ENCODE measurements around the gene FLAD1. TPM values are rescaled to one million over a fixed set of nuclear protein-coding genes. Genes with fewer than 3 reads are reported as not detected.

Gene FLAD1
- total and polyA plus RNA-seq, 2 of the 8 experiments (the other 6 are each of a cell fraction or from before 2014, with no cell fraction given) = 104 to 143 TPM

DNA sequence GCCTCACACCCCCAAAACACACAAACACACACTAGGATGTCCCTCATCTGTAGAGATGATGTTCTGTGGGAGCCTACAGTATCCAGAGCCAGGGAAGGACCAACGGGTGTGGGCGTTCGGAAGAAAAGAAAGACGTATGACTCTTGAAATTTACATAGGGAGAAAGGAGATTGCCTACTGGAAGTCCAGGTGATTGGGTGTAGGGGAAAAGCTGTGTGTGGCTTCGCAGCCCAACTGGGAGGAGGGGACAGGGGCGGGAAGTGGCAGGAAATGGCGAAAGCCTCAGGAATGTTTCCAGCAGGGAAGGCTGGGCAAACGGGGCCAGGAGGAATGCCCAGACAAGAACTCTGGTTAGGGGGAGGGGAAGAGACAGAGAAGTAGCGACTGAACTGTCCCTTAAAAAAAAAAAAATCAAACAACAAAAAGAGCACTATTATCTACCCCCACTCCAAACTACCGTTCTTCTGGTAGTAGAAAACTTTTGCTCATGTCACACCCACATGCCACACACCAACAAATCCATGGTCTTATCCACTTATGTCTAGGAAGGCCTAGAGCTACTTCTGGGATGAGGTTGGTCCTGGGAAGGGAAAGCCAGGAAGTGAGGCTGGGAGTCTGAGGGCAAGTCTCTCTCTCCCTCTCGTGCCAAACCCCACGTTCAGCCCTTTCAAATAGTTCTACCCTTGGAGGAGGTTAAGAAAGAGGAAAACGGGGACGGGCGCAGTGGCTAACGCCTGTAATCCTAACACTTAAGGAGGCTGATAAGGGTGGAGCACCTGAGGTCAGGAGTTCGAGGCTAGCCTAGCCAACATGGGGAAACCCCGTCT lies 10.4 kb upstream of the FLAD1 start (continued):
- TF ChIP-seq CBX5 (IDR thresholded peaks at IDR 0.05; ENCODE audit: low read depth, low read length) (no peak), GABPA (IDR thresholded peaks at IDR 0.05; ENCODE audit: borderline replicate concordance, insufficient read depth, low read length) (no peak; the same call in 1 of the 2 replicates), CREB1 (IDR thresholded peaks at IDR 0.05) (no peak), KDM1A (IDR thresholded peaks at IDR 0.05; ENCODE audit: borderline replicate concordance, low read length) (no peak), CEBPB (IDR thresholded peaks at IDR 0.05; ENCODE audit: low read depth, low read length) (peak; percentile 61; the same call in 1 of the 2 replicates), SP2 (IDR thresholded peaks at IDR 0.05; ENCODE audit: low read length) (no peak), BCL11A (IDR thresholded peaks at IDR 0.05; ENCODE audit: low read depth in 2 of 2, low read length in 2 of 2) (no peak), SP4 (IDR thresholded peaks at IDR 0.05; ENCODE audit: low read length) (0 out of 2 replicates have a peak, but pooled peaks have one; percentile 2)
- TF ChIP-seq, protein P1, sequence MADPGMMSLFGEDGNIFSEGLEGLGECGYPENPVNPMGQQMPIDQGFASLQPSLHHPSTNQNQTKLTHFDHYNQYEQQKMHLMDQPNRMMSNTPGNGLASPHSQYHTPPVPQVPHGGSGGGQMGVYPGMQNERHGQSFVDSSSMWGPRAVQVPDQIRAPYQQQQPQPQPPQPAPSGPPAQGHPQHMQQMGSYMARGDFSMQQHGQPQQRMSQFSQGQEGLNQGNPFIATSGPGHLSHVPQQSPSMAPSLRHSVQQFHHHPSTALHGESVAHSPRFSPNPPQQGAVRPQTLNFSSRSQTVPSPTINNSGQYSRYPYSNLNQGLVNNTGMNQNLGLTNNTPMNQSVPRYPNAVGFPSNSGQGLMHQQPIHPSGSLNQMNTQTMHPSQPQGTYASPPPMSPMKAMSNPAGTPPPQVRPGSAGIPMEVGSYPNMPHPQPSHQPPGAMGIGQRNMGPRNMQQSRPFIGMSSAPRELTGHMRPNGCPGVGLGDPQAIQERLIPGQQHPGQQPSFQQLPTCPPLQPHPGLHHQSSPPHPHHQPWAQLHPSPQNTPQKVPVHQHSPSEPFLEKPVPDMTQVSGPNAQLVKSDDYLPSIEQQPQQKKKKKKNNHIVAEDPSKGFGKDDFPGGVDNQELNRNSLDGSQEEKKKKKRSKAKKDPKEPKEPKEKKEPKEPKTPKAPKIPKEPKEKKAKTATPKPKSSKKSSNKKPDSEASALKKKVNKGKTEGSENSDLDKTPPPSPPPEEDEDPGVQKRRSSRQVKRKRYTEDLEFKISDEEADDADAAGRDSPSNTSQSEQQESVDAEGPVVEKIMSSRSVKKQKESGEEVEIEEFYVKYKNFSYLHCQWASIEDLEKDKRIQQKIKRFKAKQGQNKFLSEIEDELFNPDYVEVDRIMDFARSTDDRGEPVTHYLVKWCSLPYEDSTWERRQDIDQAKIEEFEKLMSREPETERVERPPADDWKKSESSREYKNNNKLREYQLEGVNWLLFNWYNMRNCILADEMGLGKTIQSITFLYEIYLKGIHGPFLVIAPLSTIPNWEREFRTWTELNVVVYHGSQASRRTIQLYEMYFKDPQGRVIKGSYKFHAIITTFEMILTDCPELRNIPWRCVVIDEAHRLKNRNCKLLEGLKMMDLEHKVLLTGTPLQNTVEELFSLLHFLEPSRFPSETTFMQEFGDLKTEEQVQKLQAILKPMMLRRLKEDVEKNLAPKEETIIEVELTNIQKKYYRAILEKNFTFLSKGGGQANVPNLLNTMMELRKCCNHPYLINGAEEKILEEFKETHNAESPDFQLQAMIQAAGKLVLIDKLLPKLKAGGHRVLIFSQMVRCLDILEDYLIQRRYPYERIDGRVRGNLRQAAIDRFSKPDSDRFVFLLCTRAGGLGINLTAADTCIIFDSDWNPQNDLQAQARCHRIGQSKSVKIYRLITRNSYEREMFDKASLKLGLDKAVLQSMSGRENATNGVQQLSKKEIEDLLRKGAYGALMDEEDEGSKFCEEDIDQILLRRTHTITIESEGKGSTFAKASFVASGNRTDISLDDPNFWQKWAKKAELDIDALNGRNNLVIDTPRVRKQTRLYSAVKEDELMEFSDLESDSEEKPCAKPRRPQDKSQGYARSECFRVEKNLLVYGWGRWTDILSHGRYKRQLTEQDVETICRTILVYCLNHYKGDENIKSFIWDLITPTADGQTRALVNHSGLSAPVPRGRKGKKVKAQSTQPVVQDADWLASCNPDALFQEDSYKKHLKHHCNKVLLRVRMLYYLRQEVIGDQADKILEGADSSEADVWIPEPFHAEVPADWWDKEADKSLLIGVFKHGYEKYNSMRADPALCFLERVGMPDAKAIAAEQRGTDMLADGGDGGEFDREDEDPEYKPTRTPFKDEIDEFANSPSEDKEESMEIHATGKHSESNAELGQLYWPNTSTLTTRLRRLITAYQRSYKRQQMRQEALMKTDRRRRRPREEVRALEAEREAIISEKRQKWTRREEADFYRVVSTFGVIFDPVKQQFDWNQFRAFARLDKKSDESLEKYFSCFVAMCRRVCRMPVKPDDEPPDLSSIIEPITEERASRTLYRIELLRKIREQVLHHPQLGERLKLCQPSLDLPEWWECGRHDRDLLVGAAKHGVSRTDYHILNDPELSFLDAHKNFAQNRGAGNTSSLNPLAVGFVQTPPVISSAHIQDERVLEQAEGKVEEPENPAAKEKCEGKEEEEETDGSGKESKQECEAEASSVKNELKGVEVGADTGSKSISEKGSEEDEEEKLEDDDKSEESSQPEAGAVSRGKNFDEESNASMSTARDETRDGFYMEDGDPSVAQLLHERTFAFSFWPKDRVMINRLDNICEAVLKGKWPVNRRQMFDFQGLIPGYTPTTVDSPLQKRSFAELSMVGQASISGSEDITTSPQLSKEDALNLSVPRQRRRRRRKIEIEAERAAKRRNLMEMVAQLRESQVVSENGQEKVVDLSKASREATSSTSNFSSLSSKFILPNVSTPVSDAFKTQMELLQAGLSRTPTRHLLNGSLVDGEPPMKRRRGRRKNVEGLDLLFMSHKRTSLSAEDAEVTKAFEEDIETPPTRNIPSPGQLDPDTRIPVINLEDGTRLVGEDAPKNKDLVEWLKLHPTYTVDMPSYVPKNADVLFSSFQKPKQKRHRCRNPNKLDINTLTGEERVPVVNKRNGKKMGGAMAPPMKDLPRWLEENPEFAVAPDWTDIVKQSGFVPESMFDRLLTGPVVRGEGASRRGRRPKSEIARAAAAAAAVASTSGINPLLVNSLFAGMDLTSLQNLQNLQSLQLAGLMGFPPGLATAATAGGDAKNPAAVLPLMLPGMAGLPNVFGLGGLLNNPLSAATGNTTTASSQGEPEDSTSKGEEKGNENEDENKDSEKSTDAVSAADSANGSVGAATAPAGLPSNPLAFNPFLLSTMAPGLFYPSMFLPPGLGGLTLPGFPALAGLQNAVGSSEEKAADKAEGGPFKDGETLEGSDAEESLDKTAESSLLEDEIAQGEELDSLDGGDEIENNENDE (IDR thresholded peaks at IDR 0.05; ENCODE audit: insufficient replicate concordance, low read length) = no peak

All from H1 (cell line).